Measurements from ENCODE around the gene SPCS2.

Gene SPCS2

DNA sequence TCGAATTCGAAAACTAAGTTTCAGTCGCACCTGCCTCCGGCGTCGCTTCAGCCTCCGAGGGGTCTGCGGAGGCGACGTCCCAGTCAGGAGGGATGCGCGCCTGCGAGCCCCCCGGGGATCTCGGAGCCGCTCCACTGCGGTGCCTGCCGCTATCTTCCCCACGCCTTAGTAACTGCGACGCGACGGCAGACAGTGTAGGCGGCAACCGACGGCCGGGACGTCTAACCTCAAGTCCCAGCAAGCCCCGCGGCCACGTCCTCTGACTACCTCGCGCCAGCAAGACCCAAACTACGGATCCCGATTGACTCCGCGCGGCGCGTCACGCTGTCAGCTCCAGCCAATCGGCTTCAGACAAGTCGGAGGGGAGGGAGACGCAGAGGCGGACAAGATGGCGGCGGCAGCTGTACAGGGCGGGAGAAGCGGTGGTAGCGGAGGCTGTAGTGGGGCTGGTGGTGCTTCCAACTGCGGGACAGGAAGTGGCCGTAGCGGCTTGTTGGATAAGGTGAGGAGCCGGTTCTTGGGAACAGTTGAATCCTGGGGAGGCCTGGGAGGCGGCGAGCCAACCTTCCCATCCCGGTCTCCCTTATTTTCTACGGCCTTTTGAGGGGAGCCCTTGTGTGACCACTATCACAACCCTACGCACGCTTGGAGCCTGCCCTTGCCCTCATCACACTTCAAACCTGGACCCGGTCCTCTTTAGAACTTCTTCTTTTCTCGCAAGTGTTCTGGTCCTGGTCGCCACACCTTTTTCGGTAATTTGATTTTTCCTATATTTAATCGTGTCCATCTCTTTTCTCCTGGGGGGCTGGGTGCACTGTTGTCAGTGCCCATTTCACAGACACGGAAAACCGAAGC, at the start of gene SPCS2, which contains the start of gene XRRA1:
SPCS2 (plus strand) TSS at position 369 of the 855 bp plus-strand sequence; CDS start at position 389, 20 bp downstream.
XRRA1 (minus strand) TSS at position 194 of the 855 bp plus-strand sequence. CDS start 8,213 bp downstream, outside the sequence.
- peak; percentile 97 to 99 for DNase-seq

DNA sequence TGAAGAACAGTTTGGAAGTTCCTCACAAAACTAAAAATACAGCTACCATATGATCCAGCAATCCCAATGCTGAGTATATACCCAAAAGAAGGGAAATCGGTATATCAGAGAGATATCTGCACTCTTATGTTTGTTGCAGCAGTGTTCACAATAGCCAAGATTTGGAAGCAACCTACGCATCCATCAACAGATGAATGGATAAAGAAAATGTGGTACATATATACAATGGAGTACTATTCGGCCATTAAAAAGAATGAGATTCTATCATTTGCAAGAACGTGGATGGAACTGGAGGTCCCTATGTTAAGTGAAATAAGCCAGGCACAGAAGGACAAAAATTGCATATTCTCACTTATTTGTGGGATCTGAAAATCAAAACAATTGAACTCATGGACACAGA, 46.7 kb upstream of the SPCS2 start:
- DNase-seq, result no peak

DNA sequence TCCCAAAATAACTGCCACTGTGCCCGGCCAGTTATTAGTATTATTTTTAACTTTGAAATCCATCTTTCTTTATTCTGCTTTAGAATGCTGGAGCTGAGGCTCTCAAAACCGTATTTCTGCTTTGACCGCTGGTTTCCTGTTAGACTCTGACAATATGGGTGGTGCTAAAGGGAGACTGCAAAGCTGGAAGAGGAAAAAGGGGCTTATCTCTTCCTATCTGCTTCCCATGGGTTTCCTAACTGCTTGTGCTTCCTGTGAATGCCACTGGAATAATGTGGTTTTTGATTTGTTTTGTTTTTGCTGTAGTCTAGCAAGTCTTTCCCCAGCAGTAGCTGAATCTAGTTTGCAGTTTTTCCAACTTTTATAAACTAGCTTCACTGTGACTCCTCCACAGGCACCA, 43.7 kb upstream of the SPCS2 start:
- DNase-seq, result no peak

DNA sequence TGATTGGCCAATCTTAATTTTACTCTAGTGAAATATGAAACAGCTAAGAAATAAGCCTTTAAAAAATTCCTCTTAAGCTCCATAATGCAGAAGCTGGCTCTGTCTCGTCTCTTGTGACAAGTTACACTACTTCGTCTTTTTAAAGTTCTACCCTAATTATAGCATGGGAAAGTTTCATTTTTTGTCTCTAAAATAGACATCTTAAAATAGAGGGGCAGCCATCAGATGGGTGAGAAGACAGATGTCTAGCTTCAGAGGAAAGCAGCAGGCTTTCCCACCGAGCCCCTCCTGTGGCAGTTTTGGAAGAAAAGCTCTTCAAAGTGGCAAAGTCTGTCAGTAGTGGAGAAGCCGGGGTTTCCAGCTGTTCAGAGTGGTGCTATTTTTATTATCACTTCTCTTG, 39.7 kb upstream of the SPCS2 start:
- DNase-seq, result no peak

DNA sequence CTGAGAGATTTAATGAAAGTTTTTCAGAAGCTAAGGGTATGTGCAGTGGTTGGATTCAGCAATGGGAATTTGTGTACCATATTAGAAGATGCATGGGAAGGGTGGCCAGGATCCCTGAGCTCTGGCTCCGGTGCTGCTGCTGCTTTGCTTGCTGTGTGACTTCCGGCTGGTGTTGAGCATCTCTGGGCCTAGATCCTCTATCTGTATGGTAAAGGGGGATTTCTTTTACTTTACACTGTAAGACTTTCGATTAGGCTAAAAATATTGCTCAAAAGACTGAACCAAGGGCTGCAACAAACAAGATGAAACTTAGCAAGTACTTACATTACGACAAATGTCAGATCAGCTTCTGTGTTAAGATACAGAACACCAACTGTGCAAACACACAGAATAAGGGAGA, 39.3 kb upstream of the SPCS2 start:
- no peak for DNase-seq

DNA sequence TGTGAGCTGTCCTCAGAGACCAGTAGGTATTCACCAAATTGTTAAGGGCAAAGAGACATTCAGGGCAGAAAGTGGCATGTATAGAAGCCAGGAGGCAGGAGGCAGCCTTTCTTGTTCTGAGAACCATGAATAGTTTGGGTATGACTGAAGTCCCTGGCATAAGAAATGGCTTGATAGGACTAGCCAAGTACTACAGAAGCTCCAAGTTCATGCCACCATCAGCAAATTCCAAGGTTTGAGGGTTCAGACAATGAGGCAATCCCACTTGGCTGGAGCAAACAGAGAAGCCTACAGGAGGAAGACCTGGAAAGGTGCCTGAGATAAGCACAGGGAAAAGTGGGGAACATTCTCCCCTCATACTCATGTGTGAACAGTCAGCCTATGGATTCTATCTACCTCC, 25.9 kb upstream of the SPCS2 start:
- DNase-seq, result no peak

DNA sequence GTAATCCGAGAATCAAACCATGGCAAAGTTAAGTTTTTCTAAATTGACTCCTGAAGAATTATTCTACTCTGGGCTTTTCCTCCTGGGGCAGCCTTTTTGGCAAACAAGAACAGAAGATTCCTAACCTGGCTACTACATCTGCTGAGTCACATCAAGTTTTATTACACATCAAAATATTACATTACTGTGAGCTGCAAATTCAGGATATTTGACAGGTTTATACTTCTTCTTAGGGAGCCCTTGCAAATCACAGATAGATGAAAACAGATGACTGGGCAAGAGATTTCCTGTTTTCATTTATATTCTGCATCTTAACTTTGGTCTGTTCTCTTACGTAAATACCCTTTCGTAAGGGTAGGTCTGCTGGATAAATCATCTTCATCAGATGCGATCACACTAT, 23.8 kb upstream of the SPCS2 start:
- no peak for DNase-seq

DNA sequence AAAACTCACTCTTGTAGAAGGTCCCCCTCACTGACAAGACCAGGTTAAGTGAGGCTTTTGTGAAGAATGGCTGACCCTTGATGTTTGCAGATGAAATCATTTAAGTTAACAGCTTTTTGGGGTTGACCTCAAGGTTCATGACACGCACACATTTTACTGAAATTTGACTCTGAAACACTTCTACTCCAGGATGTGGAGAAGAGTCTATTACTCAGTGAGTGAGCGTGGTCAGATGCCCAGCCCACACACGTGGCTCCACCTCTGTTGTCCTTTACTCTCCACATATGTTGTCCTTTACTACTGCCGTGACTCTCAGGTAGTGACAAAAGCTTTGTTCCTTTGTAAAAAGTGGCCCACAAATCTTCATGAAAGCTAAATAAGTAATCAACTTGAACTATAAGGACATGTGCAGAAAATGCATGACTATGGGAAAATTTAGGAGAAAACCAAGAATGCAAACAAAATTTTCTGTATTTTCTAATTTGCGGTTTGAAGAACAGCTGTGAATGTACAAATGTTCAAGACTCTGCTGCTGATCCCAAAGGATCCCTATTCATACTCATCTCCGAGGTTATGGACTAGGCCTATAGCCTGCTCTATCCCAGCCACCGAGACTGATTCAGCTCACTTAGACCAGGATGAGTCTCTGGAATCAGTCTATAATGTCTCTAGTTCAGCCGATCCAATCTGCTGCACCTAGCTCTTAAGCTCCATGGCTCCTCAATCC, 22.6 kb upstream of the SPCS2 start:
- DNase-seq, result peak; percentile 34 to 44

DNA sequence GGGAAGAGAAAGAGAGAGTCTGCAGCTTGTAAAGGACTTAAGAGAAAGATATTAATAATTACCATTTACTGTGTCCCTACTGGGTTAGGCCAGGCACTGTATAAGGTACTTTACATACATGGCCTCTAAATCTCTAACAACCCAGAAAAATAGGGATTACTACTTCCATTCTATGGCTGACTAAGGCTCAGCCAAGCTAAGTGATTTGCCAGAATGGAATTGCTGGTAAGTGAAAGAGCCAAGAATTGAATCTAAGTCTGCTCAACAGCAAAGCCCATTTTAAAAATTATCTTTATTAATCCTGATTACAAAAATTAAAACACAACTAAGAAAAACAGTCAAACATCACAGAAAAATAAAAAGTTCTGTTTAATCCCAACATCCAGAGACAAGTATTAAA, 21.6 kb upstream of the SPCS2 start:
- DNase-seq, result no peak

DNA sequence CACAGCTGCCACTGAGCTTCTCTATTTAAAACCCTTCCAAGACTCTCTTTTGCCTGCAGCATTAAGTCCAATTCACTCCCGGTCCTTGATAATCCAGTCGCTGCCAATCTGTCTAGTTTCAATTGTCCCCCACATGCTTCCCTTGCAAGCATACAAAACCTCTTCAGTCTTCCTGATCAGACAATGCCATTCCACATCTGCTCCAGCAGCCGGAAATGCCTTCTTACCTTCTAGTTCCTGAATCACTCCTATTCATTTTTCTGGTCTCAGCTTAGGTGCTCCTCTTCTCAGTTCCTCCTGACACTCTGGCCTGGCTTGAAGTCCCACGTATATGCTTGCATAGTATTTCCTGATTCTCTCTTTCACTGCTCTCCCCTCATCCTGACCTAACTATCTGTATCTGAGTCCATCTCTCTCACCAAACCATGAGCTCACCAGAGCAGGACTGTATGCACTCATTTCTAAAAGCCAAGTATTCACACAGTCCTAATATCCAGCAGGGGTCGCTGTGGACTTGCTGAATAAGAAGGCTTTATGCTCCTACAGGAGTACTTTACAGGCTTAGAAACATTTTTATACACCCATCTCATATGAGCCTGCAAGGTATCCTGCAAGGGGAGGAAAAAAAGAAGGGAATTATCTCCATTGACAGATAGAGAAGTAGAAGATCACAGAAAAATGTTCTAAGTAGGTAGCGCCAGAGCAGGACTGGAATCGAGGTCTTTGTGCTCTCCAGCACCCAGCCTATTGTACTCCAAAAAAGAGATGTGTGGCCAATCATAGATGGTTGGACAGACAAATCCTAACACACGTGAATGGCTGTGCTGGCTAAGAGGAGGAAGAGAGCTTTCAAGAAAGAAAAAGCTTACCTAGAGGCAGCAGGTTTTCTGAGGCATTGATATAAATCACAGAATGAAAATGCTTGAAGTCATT, 19.4 kb upstream of the SPCS2 start:
- DNase-seq, result peak; percentile 49 to 69

DNA sequence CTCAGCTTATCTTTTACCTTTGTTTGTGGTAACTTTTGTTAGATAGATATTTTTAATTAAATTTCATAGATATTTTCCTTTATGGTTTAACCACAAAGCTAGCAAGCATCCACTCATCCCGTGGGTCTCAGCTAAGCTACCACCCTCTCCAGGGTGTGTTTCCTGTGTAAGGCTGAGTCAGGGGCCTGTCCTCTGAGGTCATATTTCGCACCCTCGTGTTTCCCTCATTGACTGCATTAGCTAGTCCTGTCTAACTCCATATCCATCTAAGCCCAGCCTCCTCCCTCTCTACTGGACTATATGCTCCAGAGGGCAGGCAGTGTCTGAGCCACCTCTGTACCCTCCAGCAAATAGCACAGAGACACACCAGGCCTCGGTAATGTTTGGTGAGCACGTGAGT, 16.9 kb upstream of the SPCS2 start:
- peak in 1 of 2 experiments; percentile 24 for DNase-seq

DNA sequence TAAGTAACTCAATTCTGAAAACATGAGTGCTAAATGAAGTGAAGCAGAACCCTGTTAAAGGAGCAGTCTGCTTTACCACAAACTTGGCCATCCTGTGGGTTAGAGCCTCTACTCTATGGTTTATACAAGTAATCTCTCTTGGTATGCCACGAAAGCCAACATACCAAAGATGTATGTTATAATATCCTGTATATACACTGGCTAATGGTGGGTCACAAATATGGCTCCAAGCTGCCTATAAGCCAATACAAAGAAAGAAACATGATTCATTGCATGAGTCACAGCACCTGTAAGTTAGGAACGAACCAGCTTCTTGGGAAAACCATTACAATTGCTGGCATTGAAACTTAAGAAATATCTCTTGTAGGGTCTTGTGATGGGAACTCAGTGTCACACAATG, 16.3 kb upstream of the SPCS2 start:
- DNase-seq, result no peak

DNA sequence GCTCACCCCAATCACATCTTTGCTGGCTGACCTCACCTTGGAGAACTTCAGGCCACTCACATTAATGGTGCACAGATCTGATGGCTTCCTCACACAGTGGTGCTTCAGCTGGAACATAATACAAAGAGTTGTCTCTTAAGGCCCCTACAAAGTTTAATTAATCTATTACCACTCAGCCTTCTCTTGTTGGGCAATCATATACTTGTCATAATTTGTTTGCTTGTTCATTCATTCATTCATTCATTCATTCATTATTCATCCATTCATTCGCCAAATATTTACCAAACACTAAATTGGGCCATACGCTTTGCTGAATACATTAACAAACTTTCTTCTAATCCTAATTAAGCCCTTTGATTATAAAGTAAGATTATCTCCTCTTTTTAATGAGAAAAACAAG, 15.3 kb upstream of the SPCS2 start:
- no peak for DNase-seq

DNA sequence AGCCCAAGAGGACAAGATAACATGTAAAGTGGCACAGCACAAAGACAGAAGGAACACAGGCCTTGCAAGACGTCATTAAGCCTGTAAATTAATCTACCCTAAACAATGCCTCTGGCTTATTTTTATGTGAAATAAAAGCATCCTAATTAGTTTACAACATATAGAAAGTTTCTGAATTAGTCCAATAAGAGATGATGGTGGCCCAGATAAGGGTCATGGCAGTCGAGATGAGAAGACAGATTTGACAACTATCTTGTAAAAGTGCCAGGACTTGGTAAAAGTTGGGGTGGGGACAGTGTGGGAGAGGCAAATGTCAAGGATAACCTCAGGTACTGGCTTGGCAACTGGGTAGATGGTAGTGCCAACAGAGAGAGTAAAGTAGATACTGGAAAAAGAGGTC, 13.8 kb upstream of the SPCS2 start:
- DNase-seq, result no peak

DNA sequence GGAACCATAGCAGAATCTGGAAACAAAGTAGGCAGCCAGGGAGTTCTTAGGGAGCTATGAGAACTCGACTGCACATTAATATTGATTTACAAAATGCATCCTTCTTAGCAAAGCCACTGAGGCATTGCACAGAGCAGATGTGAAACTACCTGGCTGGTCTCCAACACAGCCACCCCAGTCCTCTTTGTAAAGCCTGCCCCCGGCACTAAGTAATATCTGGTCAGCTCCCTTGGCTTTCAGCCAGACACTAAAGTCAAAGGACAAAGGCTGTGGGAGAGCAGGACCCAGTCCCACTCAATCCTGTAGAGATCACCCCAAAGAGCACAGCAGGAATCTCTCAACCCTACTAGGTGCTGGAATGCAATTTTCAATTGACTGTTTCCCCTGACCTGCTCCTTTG, 13.0 kb upstream of the SPCS2 start:
- DNase-seq, result no peak

DNA sequence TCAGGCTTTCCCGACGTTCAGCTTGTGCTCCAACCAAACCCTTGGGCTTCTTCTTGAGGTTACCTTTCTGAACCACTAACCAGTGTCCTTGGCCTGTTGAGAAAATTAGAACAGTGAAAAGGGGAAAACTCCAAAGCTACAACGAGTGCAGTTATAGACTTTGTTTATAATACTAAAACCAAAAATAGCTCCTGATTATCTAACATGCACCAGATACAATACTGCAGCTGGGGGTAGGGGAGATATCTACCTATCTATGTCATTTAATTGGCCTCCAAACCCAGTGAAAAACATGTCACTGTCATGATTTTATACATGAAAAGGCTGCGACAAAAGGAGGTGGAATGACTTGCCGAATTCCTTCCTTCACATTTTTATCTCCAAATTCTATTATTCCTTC, 12.1 kb upstream of the SPCS2 start:
- DNase-seq, result no peak

DNA sequence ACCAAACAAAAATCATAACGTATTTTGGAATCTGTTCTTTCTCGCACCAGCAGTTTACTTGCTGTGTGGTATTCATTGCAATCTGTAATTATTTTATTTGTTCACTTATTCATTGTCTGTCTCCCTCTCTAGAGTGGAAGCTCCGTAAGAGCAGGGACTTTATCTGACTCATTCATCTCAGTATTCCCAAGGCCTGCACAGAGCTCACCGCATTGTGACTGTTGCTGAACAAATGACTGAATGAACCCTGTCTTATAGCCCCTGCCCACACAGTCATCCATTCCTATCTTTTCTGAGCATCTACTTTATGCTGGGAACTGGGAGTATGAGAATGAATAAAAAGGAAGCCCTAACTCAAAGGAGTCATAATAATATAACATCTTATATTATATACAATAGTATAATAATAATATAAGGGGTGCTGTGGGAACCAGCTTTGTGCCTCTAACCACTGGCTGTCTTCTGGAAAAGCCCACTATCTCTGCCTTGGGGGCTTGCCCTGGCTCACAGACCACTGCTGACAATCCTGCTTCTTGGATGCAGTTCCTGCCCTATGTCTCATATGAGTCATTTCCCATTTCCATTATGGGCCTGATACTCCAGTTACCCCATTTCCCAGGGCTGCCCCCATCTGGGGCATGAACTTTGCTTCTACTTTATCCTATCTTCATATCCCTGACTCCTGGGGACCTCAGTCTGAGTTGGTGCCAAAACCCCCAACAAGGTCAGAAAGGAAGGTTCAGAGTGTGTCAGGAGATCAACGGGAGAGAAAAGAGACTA, 11.2 kb upstream of the SPCS2 start:
- DNase-seq, result no peak

DNA sequence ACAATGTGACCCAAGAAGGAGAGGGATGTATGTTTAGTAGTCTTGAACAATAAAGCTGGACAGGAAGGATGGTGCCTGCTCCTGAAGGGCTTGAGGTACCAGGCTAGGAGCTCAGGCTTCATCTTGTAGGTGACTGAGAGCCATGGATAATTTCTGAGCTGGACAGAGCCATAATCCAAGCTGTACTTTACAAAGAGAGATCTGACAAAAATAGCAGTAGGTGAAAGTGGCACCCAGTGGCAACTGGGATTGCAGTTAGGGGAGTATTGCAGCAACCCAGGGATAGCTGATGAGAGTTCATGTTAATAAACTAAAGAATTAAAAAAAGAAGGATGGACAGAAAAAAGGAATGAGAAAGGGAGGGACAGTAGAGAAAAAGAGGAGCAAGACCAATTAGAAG, 7.6 kb upstream of the SPCS2 start:
- no peak for DNase-seq

DNA sequence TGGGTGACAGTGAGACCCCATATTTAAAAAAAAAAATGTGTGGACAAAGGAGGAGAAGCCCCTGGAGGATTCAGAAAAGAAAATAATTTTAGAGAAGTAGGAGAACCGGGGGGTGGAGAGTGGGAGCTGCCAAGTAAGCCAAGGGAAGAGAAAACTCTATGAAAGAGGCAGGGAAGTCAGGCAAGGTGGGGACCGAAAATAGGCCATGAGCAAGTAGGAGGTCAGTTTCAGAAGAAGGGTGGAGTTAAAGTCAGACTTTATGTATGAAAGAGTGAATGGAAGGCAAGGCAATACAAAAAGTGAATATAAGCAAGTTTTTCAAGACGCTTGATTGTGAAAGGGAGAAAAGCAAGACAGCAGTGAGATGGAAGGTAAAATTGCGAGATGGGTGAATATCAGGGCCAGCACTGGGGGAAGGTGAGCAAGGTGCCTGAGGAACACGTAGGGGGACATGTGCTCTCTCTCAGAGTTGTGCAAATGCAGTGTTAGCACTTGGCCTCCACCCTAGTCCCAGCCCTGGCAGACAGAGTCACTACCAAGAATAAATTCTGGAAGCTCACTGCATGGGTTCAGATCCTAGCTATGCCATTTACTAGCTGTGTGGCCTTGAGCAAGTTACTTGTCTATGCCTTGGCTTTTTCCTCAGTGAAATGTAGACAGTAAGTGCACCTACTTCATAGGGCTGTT, 6.8 kb upstream of the SPCS2 start:
- DNase-seq, result no peak

DNA sequence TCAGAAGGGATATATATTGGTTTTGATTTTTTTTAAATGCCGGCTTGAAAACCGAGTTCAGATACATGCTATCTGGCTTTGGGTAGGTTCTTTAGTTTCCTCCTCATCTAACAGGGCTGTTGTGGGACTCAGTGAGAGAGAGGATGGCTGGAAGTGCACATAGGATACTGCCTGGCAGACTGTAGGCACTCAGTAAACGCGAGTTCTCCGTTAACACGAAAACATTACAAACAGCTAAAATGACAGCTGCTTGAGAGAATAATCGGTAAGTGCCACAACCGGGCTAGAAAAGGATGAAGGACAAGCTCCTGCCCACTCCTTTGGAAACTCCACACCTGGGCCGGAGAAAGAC, 544 bp upstream of the SPCS2 start:
- no peak for DNase-seq

DNA sequence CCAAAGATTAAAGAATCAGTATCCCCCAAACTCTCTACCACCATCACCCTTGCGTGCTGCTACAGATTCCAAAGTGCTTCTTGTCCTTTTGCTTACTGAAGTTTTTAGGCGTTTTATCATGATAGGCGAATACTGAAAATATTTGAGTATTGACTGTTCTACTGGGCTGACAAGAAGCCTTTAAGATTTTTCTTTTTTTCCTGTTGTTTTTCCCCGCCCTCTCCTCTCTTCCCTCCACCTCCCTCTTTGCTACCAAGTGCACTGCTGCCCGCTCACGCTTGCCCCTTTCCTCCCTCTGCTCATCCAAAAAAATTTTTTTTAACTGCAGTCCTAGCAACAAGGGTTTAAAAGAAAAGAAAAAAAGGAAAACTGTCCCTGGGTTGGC, 679 bp downstream of the SPCS2 start:
- no peak for DNase-seq
